Stimulated activated naive B cell treated with anti-CD40 and anti-IgM and Interleukin-4, amounts not matched to agents 10 μg/mL and 1 μg/mL and 100 μg/mL, for 72 hours (primary cell): Measurements from ENCODE around the gene C9orf152.
"Not testable (repeated sequence)": the region's sequence is repeated elsewhere in the genome, so short reads cannot be mapped to it uniquely, and the experiment has no call there.

Experiments
- ATAC-seq, 2 donors: fragments of 150-1000 bp; cut with Tn5 transposase; replicated peaks; 2 replicates each; pipeline ENCODE4 v1.10.0; 2021; ENCODE audit warnings: moderate library complexity in 1 of 2
- DNase-seq: peaks from one replicate; pipeline ENCODE4 v3.0.0; 2021
- H3K27ac Mint-ChIP-seq: one replicate; pipeline ENCODE4 v1.8.0; 2022; ENCODE audit warnings: mild to moderate bottlenecking, mixed read lengths
- H3K27me3 Mint-ChIP-seq, 2 donors: one replicate each; pipeline ENCODE4 v1.8.0; 2022; ENCODE audit warnings: mixed read lengths in 2 of 2
- H3K36me3 Mint-ChIP-seq, 2 donors: one replicate each; pipeline ENCODE4 v1.8.0; 2022; ENCODE audit warnings: mixed read lengths in 2 of 2, mild to moderate bottlenecking in 1 of 2
- H3K4me1 Mint-ChIP-seq, 2 donors: one replicate each; pipeline ENCODE4 v1.8.0; 2022; ENCODE audit warnings: mixed read lengths in 2 of 2, mild to moderate bottlenecking in 1 of 2
- H3K4me3 Mint-ChIP-seq, 2 donors: one replicate each; pipeline ENCODE4 v1.8.0; 2022; ENCODE audit warnings: mild to moderate bottlenecking in 2 of 2, mixed read lengths in 2 of 2, moderate library complexity in 1 of 2
- H3K9me3 Mint-ChIP-seq, 2 donors: one replicate each; pipeline ENCODE4 v1.8.0; 2022; ENCODE audit warnings: mixed read lengths in 2 of 2, mild to moderate bottlenecking in 1 of 2

C9orf152 gene

GRCh38 chr9:110199643-110200042 is 8.3 kb downstream of the C9orf152 start:
- Mint-ChIP-seq H3K9me3 (no peaks in the 10 kb centered on the region), H3K27ac (no peak overlapping the region), H3K4me1 (no peaks in the 10 kb centered on the region), H3K27me3 (no peaks in the 10 kb centered on the region), H3K4me3 (no peak overlapping the region), H3K36me3 (no peaks in the 10 kb centered on the region)
- DNase-seq (no peak), ATAC-seq (no peak)

- Mint-ChIP-seq H3K27ac (no peak overlapping the region), H3K9me3 (no peaks in the 10 kb centered on the region), H3K4me1 (no peaks in the 10 kb centered on the region), H3K4me3 (no peak overlapping the region), H3K36me3 (no peaks in the 10 kb centered on the region), H3K27me3 (no peaks in the 10 kb centered on the region)
- ATAC-seq (no peak), DNase-seq (no peak)
Measured at GRCh38 chr9:110198357-110198756, 9.6 kb downstream of the C9orf152 start.

GRCh38 chr9:110197330-110198187 is 10.4 kb downstream of the C9orf152 start:
- Mint-ChIP-seq H3K4me1 (peaks cover 5 to 7% of the 10 kb centered on the region in 2 donors), H3K36me3 (peaks cover 0 to 1% of the 10 kb centered on the region in 2 donors), H3K27ac (peak overlapping the region; percentile 20), H3K4me3 (no peak overlapping the region), H3K9me3 (no peaks in the 10 kb centered on the region), H3K27me3 (no peaks in the 10 kb centered on the region)
- ATAC-seq (no peak), DNase-seq (no peak)

- not testable (repeated sequence) for H3K27me3 Mint-ChIP-seq, H3K9me3 Mint-ChIP-seq, H3K36me3 Mint-ChIP-seq, DNase-seq, H3K27ac Mint-ChIP-seq, H3K4me3 Mint-ChIP-seq, ATAC-seq
- peaks cover 6 to 17% of the 10 kb centered on the region in 2 donors for H3K4me1 Mint-ChIP-seq
Measured at GRCh38 chr9:110196084-110196499, 11.9 kb downstream of the C9orf152 start.

- ATAC-seq (no peak), DNase-seq (no peak)
- H3K4me3 Mint-ChIP-seq = no peak overlapping the region
- peaks cover 0 to 4% of the 10 kb centered on the region in 2 donors for H3K36me3 Mint-ChIP-seq
- no peaks in the 10 kb centered on the region for H3K27me3 Mint-ChIP-seq
- H3K27ac Mint-ChIP-seq = peak overlapping the region; percentile 15
- H3K9me3 Mint-ChIP-seq = no peaks in the 10 kb centered on the region
- peaks cover 8 to 26% of the 10 kb centered on the region in 2 donors for H3K4me1 Mint-ChIP-seq
Measured at GRCh38 chr9:110192531-110193261, 15.3 kb downstream of the C9orf152 start.

GRCh38 chr9:110191615-110192014 is 16.3 kb downstream of the C9orf152 start:
- Mint-ChIP-seq H3K4me3 (no peak overlapping the region), H3K27ac (peak overlapping the region; percentile 3), H3K4me1 (peaks cover 8 to 26% of the 10 kb centered on the region in 2 donors), H3K27me3 (no peaks in the 10 kb centered on the region), H3K9me3 (no peaks in the 10 kb centered on the region), H3K36me3 (peaks cover 0 to 4% of the 10 kb centered on the region in 2 donors)
- ATAC-seq (no peak), DNase-seq (no peak)

GRCh38 chr9:110189559-110190320 is 18.2 kb downstream of the C9orf152 start:
- H3K9me3 Mint-ChIP-seq = no peaks in the 10 kb centered on the region
- H3K27me3 Mint-ChIP-seq = no peaks in the 10 kb centered on the region
- DNase-seq (no peak), ATAC-seq (no peak)
- no peak overlapping the region for H3K27ac Mint-ChIP-seq
- H3K36me3 Mint-ChIP-seq = peaks cover 0 to 4% of the 10 kb centered on the region in 2 donors
- H3K4me3 Mint-ChIP-seq = no peak overlapping the region
- peaks cover 8 to 26% of the 10 kb centered on the region in 2 donors for H3K4me1 Mint-ChIP-seq

- ATAC-seq (peak; percentile 54 to 64), DNase-seq (no peak)
- H3K4me1 Mint-ChIP-seq = peaks cover 8 to 26% of the 10 kb centered on the region in 2 donors
- no peak overlapping the region for H3K4me3 Mint-ChIP-seq
- peaks cover 0 to 4% of the 10 kb centered on the region in 2 donors for H3K36me3 Mint-ChIP-seq
- no peaks in the 10 kb centered on the region for H3K9me3 Mint-ChIP-seq
- no peaks in the 10 kb centered on the region for H3K27me3 Mint-ChIP-seq
- H3K27ac Mint-ChIP-seq = peak overlapping the region; percentile 66
Measured at GRCh38 chr9:110188991-110189390, 19.0 kb downstream of the C9orf152 start.

- Mint-ChIP-seq H3K4me1 (peaks cover 8 to 30% of the 10 kb centered on the region in 2 donors), H3K9me3 (no peaks in the 10 kb centered on the region), H3K27ac (no peak overlapping the region)
Measured at GRCh38 chr9:110188101-110188500, 19.9 kb downstream of the C9orf152 start.

GRCh38 chr9:110187126-110187525 is 20.8 kb downstream of the C9orf152 start:
- ATAC-seq (no peak), DNase-seq (no peak)
- Mint-ChIP-seq H3K4me3 (no peak overlapping the region), H3K4me1 (peaks cover 5 to 27% of the 10 kb centered on the region in 2 donors), H3K27me3 (no peaks in the 10 kb centered on the region), H3K27ac (no peak overlapping the region), H3K9me3 (no peaks in the 10 kb centered on the region), H3K36me3 (peaks cover 0 to 2% of the 10 kb centered on the region in 2 donors)

More at GRCh38 chr9:110188101-110188500, 19.9 kb downstream of the C9orf152 start:
- no peak overlapping the region for H3K4me3 Mint-ChIP-seq
- H3K36me3 Mint-ChIP-seq = peaks cover 0 to 4% of the 10 kb centered on the region in 2 donors
- no peak for ATAC-seq
- no peak for DNase-seq
- no peaks in the 10 kb centered on the region for H3K27me3 Mint-ChIP-seq

- no peaks in the 10 kb centered on the region for H3K9me3 Mint-ChIP-seq
- no peak overlapping the region for H3K4me3 Mint-ChIP-seq
- peaks cover 5 to 22% of the 10 kb centered on the region in 2 donors for H3K4me1 Mint-ChIP-seq
- H3K36me3 Mint-ChIP-seq = peaks cover 0 to 2% of the 10 kb centered on the region in 2 donors
- H3K27ac Mint-ChIP-seq = no peak overlapping the region
- no peak for ATAC-seq
- DNase-seq = no peak
- H3K27me3 Mint-ChIP-seq = no peaks in the 10 kb centered on the region
Measured at GRCh38 chr9:110186254-110186653, 21.7 kb downstream of the C9orf152 start.

GRCh38 chr9:110185806-110186205 is 22.2 kb downstream of the C9orf152 start:
- Mint-ChIP-seq H3K9me3 (peaks cover 0 to 4% of the 10 kb centered on the region in 2 donors), H3K27me3 (no peaks in the 10 kb centered on the region), H3K36me3 (peaks cover 0 to 2% of the 10 kb centered on the region in 2 donors), H3K4me3 (no peak overlapping the region), H3K4me1 (peaks cover 5 to 22% of the 10 kb centered on the region in 2 donors), H3K27ac (no peak overlapping the region)
- ATAC-seq (no peak), DNase-seq (no peak)

GRCh38 chr9:110183208-110184145 is 24.5 kb downstream of the C9orf152 start:
- Mint-ChIP-seq H3K27me3 (no peaks in the 10 kb centered on the region), H3K4me3 (no peak overlapping the region), H3K4me1 (peaks cover 5 to 13% of the 10 kb centered on the region in 2 donors), H3K9me3 (peaks cover 0 to 7% of the 10 kb centered on the region in 2 donors), H3K27ac (no peak overlapping the region), H3K36me3 (no peaks in the 10 kb centered on the region)
- DNase-seq = peak; percentile 27
- ATAC-seq = peak; percentile 75 to 80
